Left renal cortex interstitium (tissue), 4 donors: Measurements from ENCODE around the gene ELMO3. TPM values are rescaled to one million over a fixed set of nuclear protein-coding genes. Genes with fewer than 3 reads are reported as not detected.

ENCODE experiments used
- DNase-seq, 4 donors: peaks; one replicate each; pipeline ENCODE4 v3.0.0-alpha.2; 2013; ENCODE audit warnings: low read depth in 4 of 4, low spot score in 2 of 4, missing footprints in 1 of 4
- polyA plus RNA-seq, 4 donors: library from polyadenylated mRNA; unstranded; fragments of 120-200 nt; gene quantifications; one replicate each; pipeline ENCODE4 v1.2.1, GENCODE V29; 2013; ENCODE audit not compliant: insufficient read length in 4 of 4

ELMO3 gene, protein sequence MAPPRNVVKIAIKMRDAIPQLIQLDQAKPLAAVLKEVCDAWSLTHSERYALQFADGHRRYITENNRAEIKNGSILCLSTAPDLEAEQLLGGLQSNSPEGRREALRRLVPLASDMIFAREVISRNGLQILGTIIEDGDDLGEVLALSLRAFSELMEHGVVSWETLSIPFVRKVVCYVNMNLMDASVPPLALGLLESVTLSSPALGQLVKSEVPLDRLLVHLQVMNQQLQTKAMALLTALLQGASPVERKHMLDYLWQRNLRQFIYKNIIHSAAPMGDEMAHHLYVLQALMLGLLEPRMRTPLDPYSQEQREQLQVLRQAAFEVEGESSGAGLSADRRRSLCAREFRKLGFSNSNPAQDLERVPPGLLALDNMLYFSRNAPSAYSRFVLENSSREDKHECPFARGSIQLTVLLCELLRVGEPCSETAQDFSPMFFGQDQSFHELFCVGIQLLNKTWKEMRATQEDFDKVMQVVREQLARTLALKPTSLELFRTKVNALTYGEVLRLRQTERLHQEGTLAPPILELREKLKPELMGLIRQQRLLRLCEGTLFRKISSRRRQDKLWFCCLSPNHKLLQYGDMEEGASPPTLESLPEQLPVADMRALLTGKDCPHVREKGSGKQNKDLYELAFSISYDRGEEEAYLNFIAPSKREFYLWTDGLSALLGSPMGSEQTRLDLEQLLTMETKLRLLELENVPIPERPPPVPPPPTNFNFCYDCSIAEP
- 1 to 10 TPM; 5.7 to 7.7 (median 6.3) TPM for polyA plus RNA-seq

DNA sequence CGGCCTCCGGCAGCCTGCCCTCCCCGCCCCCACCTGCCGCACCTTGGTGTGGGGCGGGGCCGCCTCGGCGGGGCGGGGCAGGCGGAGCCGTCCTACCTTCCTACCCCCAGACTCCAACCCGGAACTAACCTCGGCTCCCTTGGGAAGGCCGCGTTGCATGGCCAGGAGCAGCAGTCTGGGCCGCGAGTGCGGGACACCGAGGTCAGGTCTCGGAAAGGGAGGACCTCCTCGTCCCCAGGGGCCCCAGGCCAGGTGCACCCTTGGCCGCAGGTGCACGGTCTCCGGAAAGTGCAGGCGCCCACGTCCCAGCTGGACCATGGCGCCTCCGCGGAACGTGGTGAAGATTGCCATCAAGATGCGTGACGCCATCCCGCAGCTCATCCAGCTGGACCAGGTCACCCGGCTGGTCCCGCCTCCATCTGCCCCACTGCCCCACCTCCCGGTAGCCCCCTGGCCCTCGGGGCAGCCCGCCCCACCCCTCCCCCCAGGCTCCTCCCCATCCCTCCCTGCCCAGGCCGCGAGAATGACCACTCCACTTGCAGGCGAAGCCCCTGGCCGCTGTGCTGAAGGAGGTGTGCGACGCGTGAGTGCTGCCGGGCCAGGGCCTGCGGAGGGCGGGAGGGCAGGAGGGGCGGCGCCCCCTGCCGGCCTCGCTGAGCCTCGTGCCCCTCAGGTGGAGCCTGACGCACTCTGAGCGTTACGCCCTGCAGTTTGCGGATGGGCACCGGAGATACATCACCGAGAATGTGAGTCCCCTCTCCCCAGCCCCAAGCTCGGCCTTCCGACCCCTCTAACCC lies at the start of gene ELMO3:
ELMO3 (plus strand) TSS at position 121 of the 797 bp plus-strand sequence; CDS start at position 317, 196 bp downstream.
- no peak for DNase-seq

- DNase-seq, result no peak
These were observed 49.5 kb upstream of the ELMO3 start for GRCh38 chr16:67149276-67150046.

GRCh38 chr16:67150047-67150832 lies 48.7 kb upstream of the ELMO3 start:
- no peak for DNase-seq

DNA sequence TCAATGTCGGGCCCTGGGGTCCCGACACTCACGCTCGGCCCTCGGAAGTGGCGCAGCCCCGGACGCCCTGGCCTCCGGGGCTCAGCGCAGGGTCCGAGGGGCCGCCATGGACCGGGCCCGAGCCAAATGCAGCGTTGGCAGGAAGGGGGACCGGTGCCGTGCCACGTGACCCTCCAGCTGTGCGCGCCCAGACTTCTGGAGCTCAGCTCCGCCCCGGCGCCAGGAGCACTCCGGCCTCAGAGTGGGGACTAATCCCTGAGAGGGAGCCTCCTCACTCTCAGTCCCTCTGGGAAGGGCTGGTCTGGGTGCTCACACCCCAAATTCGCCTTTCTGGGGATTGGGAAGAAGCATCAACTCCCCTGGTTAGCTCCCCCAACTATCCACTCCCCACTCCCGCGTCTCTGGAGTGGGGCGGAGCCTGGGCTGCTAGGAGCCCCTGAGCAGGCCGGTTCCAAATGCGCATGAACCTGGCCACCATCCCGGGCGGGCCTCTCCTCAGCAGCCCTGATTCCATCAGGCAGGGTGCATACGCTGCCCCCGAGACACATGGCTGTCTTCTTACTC lies 48.0 kb upstream of the ELMO3 start, which contains the start of gene B3GNT9:
B3GNT9 (minus strand) TSS at position 166 of the 564 bp plus-strand sequence. CDS start 513 bp downstream, outside the sequence.
- DNase-seq, result no peak

DNA sequence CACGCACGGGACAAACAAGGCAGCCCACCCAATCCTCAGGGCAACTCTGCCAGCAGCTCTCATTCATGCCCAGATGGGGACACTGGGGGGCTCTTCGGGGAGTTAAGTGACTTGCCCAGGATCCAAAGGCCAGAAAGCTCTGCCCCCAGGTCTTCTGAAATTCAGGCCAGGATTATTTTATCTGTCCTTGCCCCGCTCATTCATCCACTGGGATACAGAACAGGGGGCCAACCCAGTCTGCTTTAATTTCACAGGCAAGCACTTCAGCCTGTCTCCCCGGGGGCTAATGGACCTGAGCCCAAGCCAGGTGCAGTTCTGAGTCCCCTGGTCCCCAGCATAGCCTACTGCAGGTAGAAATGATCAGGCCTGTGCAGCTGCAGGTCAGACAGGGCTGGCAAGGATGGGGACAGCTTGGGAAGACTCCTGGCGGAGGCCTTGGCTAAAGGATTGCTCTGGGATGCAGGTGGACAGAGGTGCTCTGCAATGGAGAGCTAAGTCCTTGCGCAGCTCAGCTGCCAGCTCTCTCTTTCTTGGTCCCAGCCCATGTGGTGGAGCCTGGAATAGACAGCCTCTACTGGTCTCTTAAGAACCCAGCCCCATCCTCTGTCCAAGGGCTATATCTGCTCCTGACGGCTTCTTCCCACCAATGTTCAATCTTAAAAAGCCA lies 47.4 kb upstream of the ELMO3 start:
- no peak for DNase-seq

- DNase-seq, result no peak
These were observed 44.2 kb upstream of the ELMO3 start for GRCh38 chr16:67154578-67155294.

GRCh38 chr16:67155295-67156142 lies 43.4 kb upstream of the ELMO3 start:
- no peak for DNase-seq

DNA sequence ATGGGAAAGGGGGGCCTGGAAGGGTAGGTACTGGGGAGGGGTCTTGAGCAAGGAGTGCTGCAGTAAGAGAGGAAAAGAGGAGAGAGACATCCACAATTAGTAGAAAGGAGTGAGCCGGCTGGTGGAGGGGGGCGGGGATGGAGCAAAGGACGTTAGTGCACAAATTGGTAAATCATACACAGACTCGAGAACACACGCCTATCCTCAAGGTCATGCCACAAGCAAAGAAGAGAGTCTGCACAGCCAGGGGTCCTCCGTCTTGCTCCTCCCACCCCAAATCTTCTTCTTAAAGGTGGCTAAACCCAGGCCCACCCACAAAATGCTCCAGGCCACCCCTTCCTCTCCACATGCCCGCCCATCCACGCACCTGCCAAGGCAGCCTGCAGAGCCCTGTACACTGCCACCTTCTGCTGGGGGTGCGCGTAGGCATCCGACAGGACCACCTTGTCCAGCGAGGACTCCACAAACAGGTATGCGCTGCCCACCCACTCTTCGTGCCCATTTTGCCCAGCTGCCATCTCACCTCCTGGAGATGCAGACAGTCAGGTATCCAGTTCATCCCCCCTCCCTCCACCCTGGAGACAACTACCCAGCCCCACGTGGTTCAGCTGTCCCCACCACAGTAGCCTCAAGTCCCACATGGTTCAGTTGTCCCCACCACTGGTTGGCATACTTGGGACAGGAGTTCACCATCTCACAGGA lies 42.6 kb upstream of the ELMO3 start:
- DNase-seq, result no peak

DNA sequence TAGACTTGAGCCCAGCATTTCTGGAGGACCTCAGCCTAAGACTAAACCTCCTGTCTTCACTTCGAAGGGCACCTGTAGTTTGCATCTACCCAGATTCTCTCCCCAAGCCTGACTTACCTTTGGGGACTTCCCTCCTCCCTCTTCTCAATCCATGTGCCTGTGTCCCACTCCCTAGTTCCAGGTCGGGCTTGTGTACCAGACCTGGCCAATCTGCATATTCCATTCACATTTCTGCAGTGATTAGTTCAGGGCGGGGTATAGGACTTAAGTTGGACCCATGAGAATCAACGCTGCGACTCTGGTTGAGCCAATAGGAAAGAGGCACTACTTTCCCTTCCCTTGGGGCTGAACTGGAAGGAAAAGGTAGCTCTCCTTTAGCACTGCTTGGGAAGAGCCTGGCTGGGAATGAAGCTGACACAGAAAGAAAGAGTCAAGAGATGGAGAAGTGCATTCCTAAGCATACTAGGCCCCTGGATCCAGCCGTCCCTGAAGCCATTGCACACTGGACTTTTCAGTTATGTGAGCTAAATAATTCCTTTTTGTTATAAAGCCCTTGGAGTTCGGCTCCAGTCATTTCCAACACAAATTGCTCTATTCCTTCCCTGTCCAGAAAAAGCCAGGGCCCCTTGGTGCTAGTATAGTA lies 41.7 kb upstream of the ELMO3 start:
- DNase-seq, result no peak

GRCh38 chr16:67157892-67158635 lies 40.9 kb upstream of the ELMO3 start:
- no peak for DNase-seq

GRCh38 chr16:67158637-67159600 lies 40.0 kb upstream of the ELMO3 start:
- no peak for DNase-seq

DNA sequence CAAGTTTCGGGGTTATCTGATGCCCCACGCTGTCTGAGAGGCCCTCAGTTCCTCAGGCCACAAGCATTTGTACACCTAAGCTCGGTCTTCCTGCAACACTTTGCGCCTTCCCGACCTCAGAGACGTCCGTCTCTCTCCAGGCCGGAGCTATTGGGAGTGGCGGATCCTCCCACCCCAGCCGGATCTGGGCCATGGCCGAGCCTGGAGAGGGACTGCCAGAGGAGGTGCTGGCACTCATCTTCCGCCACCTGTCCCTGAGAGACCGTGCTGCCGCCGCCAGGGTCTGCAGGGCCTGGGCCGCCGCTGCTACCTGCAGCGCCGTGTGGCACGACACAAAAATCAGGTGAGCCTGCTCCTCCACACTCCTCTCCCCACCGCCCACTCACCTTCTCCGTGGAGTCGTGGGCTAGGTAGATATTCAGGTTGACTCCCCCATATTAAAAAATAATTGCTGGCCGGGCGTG lies 37.3 kb upstream of the ELMO3 start:
- no peak for DNase-seq

GRCh38 chr16:67162506-67163163 lies 36.3 kb upstream of the ELMO3 start:
- DNase-seq, result no peak
